Fibroblast of upper back skin (primary cell): Measurements from ENCODE around the gene CLIC6.
A peak's percentile ranks its signal among the peaks of the same experiment; 100 is the strongest.

Experiments
- DNase-seq: peaks from one replicate; pipeline ENCODE4 v3.0.0-alpha.2; 2013

Gene CLIC6

DNA sequence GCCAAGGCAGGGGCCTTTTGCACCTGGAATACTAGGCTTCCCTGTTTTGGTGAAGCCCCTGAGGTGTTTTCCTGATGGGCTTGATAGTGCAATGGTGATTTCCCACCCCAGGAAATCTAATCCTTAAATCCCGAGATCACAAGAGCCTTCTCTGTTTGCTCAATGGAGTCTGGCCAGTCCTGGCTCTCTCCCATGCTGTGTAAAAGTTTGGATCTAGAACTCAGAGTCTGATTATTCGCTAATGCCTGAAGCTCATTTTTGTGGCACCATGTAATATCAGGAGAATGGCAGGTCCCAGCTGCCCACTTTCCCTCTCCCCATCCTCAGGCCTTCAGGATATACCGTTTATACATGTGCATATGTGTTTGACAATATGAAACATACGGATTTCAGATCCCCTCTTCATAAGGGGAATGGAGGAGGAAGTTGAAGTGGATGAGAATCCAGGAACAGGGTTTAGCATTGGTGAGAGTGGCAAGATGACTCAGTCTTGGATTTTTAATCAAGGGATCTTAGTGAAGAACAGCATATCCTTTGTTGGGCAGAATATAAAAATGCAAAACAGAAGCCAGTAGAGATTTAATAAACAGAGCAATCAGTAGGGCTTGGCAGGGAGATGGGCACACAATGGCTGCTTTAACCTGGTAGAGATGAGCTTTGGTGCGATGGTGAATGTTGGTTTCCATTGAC lies 62.1 kb downstream of the CLIC6 start:
- DNase-seq = no peak

DNA sequence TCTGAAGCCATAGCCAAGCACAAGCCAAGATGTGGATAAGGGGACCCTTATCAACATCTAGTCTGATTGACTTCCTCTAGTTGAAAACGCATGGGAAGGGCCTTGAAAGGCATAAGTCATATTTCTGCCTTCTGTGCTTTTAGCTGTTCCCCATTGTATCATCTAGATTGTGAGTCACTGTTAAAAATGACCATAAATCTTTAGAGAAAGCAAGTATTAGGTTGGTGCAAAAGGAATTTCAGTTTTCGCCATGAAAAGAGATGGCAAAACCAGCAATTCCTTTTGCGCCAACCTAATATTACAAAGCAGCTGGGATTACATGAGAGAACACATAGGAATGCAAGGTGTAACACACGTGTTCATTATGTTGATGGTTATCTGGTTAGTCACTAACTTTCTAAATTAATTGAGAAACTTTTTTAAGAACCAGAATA lies 63.6 kb downstream of the CLIC6 start:
- peak; percentile 36 for DNase-seq

DNA sequence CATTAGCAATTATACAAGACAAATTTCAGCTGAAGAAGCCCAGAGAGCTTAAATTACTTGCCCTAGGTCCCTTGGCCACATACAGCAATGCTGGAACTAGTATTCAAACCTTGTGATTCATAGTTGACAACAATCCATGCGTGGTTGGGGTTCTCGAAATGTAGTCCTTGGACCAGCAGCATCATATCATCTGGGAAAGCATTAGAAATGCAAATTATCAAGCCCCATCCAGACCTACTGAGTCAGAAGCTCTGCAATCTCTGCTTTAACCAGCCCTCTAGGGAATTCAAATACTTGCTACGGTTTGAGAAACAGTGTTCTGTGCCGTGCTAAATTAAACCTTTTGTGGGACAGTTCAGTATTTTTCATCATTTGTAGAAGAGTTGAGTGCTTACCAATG lies 65.1 kb downstream of the CLIC6 start:
- DNase-seq = peak; percentile 16

DNA sequence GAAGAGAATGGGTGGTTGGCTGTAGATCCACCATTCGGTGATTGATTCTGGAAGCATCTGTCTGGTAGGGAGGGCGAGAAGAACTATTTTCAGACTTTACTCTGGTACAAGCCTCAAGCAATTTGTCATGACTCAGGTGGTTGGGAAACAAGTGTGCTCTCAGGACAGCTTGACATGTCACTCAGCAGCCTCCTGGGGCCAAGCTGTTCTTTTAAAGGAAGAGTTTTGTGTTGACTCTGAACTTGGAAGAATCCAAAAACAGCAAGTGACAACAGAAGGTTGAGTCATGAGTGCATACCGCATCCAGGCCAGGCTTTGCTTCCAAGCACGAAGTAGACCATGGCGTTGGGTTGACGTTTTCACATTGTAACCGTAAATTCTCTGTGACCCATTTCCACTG lies 65.9 kb downstream of the CLIC6 start:
- DNase-seq = no peak

DNA sequence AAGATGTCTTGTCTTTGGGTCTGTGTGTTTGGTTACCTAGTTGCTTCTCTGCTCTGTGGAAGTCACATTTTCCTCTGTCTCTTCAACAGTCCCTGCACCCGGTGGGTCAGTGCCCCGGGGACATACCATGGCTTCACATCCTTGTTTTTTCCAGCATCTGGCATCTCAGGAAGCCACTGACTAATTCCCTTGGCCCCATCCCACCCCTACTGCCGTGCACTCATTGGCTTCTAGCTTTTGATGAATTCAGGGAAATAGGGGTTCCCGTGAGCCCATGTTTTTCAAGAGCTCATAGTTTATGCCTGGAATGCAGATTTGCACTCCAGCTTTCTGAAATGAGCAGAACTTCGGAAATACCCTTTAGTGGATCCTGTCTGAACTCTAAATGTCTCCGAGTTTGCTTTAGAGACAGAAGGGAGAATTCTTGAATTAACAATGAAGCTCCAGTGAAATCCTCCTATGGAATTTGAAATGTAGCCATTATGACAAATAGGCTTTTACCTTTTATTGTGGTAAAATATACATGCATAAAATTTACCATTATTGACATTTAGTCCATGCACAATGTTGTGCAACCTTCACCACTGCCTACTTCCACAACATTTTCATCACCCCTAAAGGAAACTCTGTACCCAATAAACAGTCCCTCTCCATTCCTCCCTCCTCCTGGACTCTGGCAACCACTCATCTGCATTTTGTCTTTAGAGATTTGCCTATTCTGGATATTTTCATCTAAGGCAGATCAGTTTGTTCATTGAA lies 67.5 kb downstream of the CLIC6 start:
- peak; percentile 32 for DNase-seq

DNA sequence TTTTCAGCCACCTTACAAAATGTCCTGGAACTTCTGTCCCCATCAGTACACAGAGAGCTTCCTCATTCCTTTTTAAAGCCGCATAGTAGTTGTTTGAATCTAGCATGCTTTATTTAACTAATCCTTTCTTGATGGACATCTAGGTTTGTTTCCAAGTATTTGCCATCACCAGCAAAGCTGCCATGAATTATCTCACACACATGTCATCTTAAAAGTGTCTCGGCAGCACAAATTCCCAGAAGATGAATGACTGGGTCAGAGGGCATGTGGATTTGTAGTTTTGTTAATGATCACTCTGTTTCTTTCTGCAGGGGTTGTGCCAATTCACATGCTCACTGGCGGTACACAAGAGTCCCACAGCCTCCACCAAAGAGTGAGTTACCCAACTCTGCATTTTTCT lies 68.3 kb downstream of the CLIC6 start:
- DNase-seq = peak; percentile 30

DNA sequence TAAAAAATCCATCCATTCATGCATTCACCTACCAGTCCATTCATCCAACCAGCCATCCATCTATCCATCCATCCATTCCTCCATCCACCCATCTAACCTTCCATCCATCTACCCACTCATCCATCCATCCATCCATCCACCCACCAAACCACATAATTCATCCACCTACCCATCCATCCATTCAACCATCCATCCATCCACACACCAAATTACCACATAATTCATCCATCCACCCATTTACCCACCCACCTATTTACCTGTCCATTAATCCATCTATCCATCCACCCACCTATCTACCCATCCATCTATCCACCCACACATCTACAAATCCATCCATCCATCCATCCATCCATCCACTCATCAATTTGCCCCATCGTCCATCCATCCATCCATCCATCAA lies 71.4 kb downstream of the CLIC6 start:
- DNase-seq = no peak

DNA sequence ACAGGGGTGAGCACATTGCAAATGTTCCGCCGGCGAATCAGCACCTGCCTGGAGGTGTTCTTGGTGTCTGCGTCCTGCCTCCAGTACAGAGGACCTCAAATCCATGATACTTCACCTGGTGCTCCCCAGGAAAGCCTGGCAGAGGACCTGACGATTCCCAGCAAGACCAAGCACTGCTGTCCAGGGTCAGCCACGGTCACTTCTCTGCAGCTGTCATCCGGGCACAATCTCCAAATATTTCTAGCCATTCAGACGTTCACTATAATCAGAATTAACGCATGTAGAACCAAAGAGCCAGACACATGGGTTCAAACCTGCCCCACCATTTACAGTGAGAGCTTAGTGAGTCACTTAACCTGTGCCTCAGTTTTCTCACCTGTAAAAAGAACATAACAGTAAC lies 74.5 kb downstream of the CLIC6 start:
- no peak for DNase-seq

DNA sequence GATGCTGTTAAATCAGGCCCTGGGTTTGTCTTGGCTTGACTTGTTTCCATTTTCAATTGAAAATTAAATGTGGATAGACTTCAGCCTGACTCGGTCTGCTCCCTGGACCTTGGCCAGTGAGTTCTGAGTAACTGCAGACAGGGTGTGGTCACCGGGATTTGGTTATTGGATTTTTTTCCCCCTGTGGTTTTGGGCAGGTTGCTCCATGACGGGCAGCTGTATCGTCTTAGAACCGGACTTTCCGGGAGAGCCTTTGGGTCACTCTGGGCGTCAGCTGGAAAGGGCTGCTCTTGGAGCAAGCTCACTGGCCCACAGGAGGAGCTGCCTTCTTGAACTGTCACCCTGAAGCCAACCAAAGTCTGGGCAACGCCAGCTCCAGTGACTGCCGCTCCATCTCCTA lies 75.0 kb downstream of the CLIC6 start:
- DNase-seq = peak; percentile 75

DNA sequence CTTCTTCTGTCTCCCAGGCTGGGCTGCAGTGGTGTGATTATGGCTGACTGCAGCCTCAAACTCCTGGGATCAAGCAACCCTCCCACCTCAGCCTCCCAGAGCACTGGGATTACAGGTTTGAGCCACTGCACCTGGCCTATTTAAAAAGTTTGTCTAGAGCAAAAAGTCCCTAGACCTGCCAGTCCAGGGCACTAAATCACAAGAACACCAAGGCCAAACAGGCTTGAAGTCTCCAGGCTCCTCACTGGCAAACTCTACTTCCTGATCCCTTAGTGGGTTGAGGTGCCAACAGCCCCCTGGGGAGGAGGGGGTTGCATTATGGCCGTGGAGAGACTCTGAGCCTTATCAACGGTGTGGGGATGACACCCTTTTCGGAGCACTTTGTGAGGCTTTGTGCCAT lies 76.0 kb downstream of the CLIC6 start:
- no peak for DNase-seq

DNA sequence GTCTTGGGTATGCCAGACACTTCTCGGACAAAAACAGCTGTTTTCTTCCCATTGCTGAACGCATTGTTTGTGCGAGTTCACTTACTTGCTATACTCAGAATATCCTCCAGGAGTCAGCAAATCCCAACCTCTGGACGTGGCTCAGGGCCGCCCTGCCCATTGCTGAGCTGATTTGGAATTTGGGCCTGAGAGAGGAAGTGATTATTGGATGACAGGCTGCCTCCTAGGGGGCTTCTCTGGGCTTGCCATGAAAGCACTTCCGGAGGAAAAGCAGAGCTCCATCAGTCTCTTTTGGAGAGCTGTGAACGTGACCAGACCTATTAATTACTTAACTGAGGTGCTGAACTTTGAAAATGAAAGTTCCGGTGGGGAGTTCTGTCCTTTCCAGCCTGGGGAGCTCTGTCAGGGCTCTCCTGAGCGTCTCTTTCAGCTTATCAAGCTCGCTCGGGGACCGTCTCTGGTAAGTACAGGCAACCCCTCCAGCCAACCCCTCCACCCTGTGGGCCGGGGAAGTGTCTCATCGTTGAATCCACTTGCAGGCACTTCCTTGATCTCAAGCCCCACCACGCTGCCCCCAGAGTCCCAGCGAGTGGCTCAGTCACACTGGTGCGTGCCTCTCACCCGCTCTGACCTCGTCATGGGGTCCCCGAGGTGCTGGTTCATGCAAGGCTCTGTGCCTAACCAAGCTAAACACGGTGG lies 76.9 kb downstream of the CLIC6 start:
- peak; percentile 91 for DNase-seq

DNA sequence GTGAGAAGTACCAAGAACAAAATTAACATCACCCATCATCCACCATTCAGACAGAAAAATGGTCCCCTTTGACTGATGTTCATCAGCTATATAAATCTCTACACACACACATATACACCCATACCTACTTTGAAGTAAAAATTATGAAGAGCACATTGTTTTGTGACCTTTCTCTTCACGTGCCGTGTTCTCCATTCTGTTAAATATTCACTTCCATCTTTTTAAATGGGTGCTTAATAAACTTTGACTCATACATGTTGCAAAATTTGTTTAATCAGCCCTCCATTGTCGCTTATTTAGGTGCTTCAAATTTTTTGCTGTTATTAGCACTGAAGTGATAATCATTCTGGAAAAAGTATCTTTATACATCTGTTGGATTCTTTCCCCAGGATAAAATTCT lies 80.1 kb downstream of the CLIC6 start:
- DNase-seq = no peak

DNA sequence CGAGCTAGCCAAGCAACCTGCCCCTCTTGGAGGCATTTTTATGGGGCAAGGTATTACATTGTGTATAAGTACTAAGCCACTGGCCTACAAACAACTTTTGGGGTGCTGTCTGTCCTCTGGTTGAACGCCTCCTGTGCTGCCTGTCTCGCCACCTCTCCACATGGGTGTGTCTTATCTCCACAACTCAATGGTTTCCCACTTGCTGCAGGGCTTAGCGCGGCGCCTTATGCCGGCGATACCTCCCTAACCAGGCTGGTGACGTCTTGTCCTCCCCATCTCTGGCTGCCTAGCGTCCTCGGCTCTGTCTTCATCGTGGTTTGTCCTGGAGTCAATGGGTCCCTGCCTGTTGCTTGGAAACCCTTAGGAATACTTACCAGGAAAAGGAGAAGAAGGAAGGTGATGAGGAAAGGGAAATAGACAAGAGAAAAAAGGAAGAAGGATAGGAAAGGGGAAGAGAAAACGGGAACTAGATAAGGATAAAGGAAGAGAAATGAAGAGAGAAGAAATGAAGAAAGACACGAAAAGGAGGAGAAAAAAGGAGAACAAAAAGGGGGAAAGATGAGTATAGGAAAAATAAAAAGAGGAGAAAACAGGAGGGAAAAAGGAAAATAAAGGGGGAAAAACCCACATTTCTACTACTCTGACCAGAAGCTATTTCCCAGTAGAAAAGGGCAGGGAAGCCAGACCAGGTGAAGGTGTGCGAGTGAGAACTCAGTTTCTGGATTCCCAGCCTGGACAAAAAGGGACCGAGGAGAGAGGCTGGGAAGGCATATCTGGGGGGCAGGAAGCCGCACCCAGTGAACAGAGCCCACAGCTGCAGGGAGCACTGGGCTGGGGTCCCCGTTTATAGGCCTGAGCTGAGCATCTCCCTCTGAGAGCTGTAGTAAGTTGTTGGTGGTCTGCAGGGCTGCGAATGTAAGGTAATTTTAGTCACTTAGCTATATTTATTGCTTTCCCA lies 86.2 kb downstream of the CLIC6 start:
- no peak for DNase-seq

DNA sequence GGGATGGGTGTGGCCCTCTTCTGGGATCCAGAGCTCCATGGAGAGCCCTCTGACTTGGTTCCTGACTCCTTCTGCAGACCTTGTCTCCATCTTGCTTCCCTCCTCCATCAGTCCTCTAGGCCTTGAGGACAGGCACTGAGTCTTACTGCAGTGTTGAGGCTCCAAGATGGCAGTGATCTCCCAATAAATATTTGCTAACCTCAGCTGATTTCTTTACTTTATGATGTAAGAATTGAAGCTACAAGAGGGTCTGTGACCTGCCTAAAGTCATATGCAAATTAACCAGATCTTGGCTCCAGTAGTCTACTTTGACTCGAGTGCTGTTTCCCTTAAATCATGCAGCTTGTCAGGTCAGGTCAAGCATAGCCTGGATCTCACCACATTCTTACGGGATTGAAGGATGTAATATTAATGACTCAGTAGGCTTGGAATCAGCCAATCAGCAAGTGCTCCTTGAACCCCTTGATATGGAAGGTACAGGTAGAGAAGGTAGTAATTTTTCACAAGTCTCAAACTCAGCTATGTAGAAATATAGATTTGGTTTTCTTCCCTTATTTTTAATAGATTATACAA lies 93.0 kb downstream of the CLIC6 start:
- DNase-seq = peak; percentile 48

DNA sequence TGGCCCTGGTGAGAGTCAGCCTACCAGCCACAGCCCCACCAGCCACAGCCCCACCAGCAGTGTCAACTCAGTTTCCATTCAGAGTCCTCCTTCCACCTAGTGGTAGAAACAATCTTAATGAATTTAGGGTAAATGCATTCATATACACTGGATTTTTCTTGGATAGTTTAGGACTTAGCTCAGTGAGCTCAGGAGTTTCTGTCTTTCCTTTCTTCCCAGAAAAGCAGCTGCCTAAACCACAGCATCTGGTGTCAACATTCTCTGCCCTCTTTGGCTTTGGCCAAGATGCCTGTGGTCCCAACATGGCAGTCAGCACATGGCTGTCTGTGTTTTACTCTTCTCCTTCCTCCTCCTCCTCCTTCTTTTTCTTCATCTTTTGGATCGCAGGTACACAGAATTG lies 94.0 kb downstream of the CLIC6 start:
- peak; percentile 70 for DNase-seq

DNA sequence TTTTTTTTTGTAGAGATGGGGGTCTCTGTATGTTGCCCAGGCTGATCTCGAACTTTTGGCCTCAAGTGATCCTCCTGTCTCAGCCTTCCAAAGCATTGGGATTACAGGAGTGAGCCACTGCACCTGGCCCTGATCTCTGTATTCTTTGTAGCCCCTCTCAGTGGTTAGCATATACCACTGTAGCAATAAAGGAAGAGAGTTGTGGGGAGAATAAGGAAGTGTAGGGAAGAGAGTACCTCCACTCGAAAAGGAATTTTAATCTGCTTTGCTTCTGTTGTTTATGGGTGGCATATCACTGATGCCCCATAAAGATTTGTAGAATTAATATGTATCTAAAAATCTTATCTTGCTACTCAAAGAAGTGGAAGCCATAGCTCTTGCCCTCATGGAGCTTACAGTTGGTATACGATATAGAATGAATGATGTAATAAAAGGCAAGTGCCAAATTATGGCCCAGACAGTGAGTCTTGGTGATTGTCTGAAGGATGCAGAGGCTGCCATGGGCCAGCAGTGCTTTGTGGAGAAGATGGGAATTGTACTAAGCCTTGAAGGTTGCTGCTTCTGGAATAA lies 96.0 kb downstream of the CLIC6 start:
- no peak for DNase-seq

DNA sequence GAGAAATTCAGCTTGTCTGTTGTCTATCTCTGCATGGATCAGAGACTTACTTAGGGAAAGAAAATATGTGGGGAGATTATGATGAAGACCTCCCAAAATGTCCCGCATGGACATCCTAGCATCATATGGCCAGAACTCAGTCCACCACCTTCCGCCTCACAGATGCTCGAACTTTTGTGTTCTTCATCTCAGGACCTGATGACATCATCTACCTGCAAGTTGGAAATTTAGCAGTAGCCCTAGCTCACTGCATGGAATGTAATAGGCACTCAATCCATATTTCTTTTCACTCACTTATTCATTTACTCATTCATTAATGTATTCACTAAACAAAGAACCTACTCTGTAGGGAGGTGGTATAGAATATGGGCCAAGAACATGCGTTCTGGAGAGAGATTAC lies 96.8 kb downstream of the CLIC6 start:
- DNase-seq = no peak

DNA sequence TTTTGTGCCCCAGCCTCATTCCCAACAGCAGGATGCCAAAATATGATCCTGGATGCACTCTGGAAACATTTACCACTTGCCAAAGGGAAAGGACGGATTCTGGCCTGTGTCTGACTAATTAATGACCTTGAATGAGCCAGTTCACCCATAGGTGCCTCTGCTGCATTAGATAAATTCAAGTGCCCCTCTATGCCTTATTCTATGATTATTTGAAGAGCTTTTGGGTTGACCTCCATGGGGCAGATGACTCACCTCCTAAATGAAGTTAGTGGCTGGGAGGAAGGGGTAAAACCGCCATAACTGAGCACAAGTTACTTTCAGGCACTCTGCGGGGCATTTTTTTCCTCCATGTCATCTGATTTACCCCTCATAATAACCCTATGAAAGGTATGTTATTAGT lies 98.1 kb downstream of the CLIC6 start:
- DNase-seq = no peak
